NOMO-1 treated with DMSO at 0.1 percent for 48 hours (cell line): ENCODE data around the gene RNU6-9.
"Not testable (repeated sequence)": the region's sequence is repeated elsewhere in the genome, so short reads cannot be mapped to it uniquely, and the experiment has no call there.

Experiments used
- DNase-seq: peaks from one replicate; lab custom pipeline; 2025; ENCODE audit not compliant: unreplicated experiment; lab: John Stamatoyannopoulos, UW

The RNU6-9 gene

GRCh38 chr19:892894-893689 lies at the start of gene RNU6-9, which contains the start of gene MED16:
Gene RNU6-9 (plus strand): TSS chr19:893484.
Gene MED16 (minus strand): TSS chr19:893187. CDS start chr19:891131, 2,056 bp downstream.
- DNase-seq: peak; percentile 90

- DNase-seq: no peak
These were observed 49.3 kb upstream of the RNU6-9 start for GRCh38 chr19:843836-844545.

- no peak for DNase-seq
These were observed 48.7 kb upstream of the RNU6-9 start for GRCh38 chr19:844546-844971.

GRCh38 chr19:845707-846521 lies 47.4 kb upstream of the RNU6-9 start:
- DNase-seq: no peak

GRCh38 chr19:848386-848921 lies 44.8 kb upstream of the RNU6-9 start:
- no peak for DNase-seq

- DNase-seq: not testable (repeated sequence)
These were observed 44.1 kb upstream of the RNU6-9 start for GRCh38 chr19:849195-849594.

- DNase-seq: peak; percentile 45
These were observed 42.9 kb upstream of the RNU6-9 start for GRCh38 chr19:850221-850978.

GRCh38 chr19:850979-851335 lies 42.3 kb upstream of the RNU6-9 start:
- no peak for DNase-seq

- DNase-seq: peak; percentile 55
These were observed 40.9 kb upstream of the RNU6-9 start, which contains the start of gene ELANE for GRCh38 chr19:852136-853013. Gene ELANE (plus strand): TSS chr19:852303. CDS start chr19:852329, 26 bp downstream.

- DNase-seq: no peak
These were observed 40.2 kb upstream of the RNU6-9 start for GRCh38 chr19:853014-853585.

- DNase-seq: not testable (repeated sequence)
These were observed 39.6 kb upstream of the RNU6-9 start for GRCh38 chr19:853614-854220.

GRCh38 chr19:854549-854948 lies 38.7 kb upstream of the RNU6-9 start:
- no peak for DNase-seq

- DNase-seq: no peak
These were observed 38.1 kb upstream of the RNU6-9 start for GRCh38 chr19:855142-855541.

- no peak for DNase-seq
These were observed 37.6 kb upstream of the RNU6-9 start for GRCh38 chr19:855566-856120.

- no peak for DNase-seq
These were observed 35.0 kb upstream of the RNU6-9 start for GRCh38 chr19:858284-858683.

- peak; percentile 69 for DNase-seq
These were observed 34.1 kb upstream of the RNU6-9 start, which contains the start of gene CFD for GRCh38 chr19:858868-859843. Gene CFD (plus strand): TSS chr19:859664. CDS start chr19:859690, 26 bp downstream.
